Osteocyte (in vitro differentiated cells): ENCODE results near the gene KCNJ1. TPM values are rescaled to one million over a fixed set of nuclear protein-coding genes. Genes with fewer than 3 reads are reported as not detected.

ENCODE experiments used
- DNase-seq: peaks from one replicate; pipeline ENCODE4 v3.0.0; 2021; ENCODE audit warnings: mixed read lengths; ENCODE audit not compliant: unreplicated experiment; ENCODE audit errors: extremely low spot score
- H3K27ac Mint-ChIP-seq: one replicate; pipeline ENCODE4 v1.8.0; 2021; ENCODE audit warnings: mild to moderate bottlenecking, mixed read lengths; ENCODE audit not compliant: unreplicated experiment
- H3K27me3 Mint-ChIP-seq: one replicate; pipeline ENCODE4 v1.8.0; 2021; ENCODE audit warnings: mixed read lengths; ENCODE audit not compliant: unreplicated experiment
- H3K36me3 Mint-ChIP-seq: one replicate; pipeline ENCODE4 v1.8.0; 2021; ENCODE audit warnings: mixed read lengths; ENCODE audit not compliant: unreplicated experiment
- H3K4me1 Mint-ChIP-seq: one replicate; pipeline ENCODE4 v1.8.0; 2021; ENCODE audit warnings: mixed read lengths; ENCODE audit not compliant: unreplicated experiment
- H3K4me3 Mint-ChIP-seq: one replicate; pipeline ENCODE4 v1.8.0; 2021; ENCODE audit warnings: mild to moderate bottlenecking, moderate library complexity, mixed read lengths; ENCODE audit not compliant: unreplicated experiment
- H3K9me3 Mint-ChIP-seq: one replicate; pipeline ENCODE4 v1.8.0; 2021; ENCODE audit warnings: mixed read lengths; ENCODE audit not compliant: unreplicated experiment
- total RNA-seq: library from RNA; stranded (reverse); gene quantifications from 2 replicates; pipeline ENCODE4 v1.2.1, GENCODE V29; 2021
- TF ChIP-seq, protein P1 (sequence below): fragments of 200-600 bp; sonication (generic); IDR thresholded peaks from 2 replicates; pipeline ENCODE4 v1.5.0; 2021; ENCODE audit warnings: antibody characterized with exemption, mild to moderate bottlenecking, moderate library complexity

Gene KCNJ1
- total RNA-seq, 1 donor from 2014 or later, result not detected

DNA sequence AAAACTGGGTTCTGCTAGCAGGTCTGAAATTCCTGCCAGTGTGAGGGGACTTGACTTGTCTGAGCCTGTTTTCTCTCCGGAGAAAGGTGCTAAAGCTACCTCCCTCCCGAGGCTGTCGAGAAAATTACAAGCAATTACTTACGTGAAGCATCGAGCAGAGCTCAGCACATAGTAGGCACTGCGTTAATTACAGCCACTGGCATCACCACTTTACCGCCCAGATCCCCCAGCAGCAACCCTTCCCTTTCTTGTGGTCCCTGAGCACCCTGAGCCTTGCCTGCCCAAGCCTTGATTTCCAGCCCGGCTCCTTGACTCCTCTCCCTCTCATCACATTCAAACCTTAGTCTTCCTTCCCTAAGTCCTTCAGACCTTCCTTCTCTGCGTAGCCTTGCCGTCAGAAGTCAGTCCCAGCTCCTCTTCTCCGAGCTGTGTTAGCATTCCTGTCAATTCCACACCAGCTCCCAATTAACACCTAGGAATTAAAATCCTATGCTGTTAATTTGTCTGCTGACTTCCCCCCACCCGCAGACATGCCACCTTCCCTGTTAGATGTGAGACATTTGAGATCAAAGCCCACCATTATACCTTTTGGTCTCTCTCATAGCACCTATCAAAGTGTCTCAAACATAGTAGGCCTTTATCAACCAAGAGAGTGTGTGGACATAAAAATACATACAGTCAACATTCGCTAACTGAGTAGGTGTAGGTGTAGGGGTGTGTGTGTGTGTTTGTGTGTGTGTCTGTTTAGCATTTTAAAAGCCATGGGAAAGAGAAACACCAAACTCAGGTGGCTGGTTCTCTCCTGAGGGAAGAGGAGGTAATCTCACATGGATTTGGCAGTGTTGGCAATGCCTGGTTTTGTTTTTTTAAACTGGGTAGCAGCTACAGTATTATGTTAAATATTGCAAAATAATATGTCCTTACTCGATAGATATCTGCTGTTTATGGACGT lies 21.2 kb upstream of the KCNJ1 start:
- Mint-ChIP-seq H3K4me1 (peaks cover 1% of the 10 kb centered on the region), H3K27ac (no peak overlapping the region), H3K36me3 (no peaks in the 10 kb centered on the region), H3K9me3 (no peaks in the 10 kb centered on the region), H3K27me3 (peaks cover 54% of the 10 kb centered on the region), H3K4me3 (no peak overlapping the region)
- no peak for DNase-seq
- TF ChIP-seq, protein P1, sequence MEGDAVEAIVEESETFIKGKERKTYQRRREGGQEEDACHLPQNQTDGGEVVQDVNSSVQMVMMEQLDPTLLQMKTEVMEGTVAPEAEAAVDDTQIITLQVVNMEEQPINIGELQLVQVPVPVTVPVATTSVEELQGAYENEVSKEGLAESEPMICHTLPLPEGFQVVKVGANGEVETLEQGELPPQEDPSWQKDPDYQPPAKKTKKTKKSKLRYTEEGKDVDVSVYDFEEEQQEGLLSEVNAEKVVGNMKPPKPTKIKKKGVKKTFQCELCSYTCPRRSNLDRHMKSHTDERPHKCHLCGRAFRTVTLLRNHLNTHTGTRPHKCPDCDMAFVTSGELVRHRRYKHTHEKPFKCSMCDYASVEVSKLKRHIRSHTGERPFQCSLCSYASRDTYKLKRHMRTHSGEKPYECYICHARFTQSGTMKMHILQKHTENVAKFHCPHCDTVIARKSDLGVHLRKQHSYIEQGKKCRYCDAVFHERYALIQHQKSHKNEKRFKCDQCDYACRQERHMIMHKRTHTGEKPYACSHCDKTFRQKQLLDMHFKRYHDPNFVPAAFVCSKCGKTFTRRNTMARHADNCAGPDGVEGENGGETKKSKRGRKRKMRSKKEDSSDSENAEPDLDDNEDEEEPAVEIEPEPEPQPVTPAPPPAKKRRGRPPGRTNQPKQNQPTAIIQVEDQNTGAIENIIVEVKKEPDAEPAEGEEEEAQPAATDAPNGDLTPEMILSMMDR, result no peak

DNA sequence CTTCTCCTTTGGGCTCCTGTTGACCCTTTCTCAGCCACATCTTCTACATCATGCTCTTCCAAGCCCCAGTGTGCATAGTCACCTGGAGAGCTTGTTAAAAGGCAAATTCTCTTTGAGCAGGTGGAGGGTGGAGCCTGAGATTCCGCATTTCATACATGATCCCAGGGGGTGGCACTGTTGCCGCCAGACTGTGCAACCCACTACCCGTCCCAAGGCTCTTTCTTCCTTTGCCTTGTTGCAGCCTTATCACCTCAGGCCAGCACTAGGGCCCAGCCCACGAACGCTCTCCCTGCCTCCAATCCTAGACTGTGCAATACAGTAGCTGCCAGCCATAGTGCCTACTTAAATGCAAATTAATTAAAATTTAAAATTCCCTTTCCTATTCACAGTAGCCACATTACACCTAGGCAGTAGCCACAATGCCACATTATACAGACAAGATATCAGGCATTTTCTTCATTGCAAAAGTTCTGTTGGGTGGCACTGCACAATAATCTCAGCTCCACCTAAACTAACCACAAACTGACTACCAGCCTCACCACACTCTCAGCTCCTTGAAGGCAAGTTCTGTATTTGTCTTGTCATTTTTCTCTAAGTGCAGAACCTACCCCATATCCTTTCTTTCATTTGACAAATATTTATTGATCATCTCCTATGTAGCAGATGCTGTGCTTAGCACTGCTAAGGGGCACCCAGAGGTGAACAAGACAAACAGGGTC lies 19.5 kb upstream of the KCNJ1 start:
- TF ChIP-seq, protein P1, result peak; percentile 39
- no peaks in the 10 kb centered on the region for H3K9me3 Mint-ChIP-seq
- no peaks in the 10 kb centered on the region for H3K36me3 Mint-ChIP-seq
- no peak overlapping the region for H3K27ac Mint-ChIP-seq
- H3K27me3 Mint-ChIP-seq, result peaks cover 68% of the 10 kb centered on the region
- no peak overlapping the region for H3K4me3 Mint-ChIP-seq
- no peak for DNase-seq
- peaks cover 1% of the 10 kb centered on the region for H3K4me1 Mint-ChIP-seq

- H3K27ac Mint-ChIP-seq, result no peak overlapping the region
- DNase-seq, result no peak
- no peaks in the 10 kb centered on the region for H3K36me3 Mint-ChIP-seq
- TF ChIP-seq, protein P1, result peak; percentile 86
- H3K27me3 Mint-ChIP-seq, result peaks cover 78% of the 10 kb centered on the region
- no peaks in the 10 kb centered on the region for H3K9me3 Mint-ChIP-seq
- H3K4me1 Mint-ChIP-seq, result no peaks in the 10 kb centered on the region
- H3K4me3 Mint-ChIP-seq, result no peak overlapping the region
Observed at GRCh38 chr11:128884703-128885338, 17.7 kb upstream of the KCNJ1 start.

DNA sequence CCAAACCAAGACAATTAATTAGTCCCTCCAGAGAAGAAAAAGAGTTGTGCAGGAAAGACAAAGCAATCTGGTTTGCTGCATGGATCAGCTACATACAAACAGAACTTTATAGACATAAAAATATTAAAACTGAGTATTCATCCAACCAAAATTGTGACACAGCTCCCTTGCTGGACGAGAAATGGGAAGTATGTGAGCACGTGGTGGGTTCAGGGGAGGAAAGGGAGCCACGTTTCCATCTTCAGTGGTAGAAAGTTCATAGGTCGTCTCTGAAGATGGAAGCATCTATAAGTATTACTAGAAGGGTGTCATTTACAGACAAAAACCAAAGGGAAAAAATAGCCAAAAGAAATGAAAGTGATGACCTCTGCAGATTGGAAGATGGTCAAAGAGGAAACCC lies 17.0 kb upstream of the KCNJ1 start:
- TF ChIP-seq, protein P1, result no peak
- H3K27me3 Mint-ChIP-seq, result peaks cover 73% of the 10 kb centered on the region

More for the DNA sequence above, 17.0 kb upstream of the KCNJ1 start:
- Mint-ChIP-seq H3K9me3 (no peaks in the 10 kb centered on the region), H3K4me3 (no peak overlapping the region), H3K36me3 (no peaks in the 10 kb centered on the region), H3K4me1 (no peaks in the 10 kb centered on the region), H3K27ac (no peak overlapping the region)
- no peak for DNase-seq
